Measurements from ENCODE around the gene PTK6. TPM values are rescaled to one million over a fixed set of nuclear protein-coding genes. Genes with fewer than 3 reads are reported as not detected.

PTK6 gene
- total RNA-seq, 1 donor from 2014 or later: 0.33 TPM

DNA sequence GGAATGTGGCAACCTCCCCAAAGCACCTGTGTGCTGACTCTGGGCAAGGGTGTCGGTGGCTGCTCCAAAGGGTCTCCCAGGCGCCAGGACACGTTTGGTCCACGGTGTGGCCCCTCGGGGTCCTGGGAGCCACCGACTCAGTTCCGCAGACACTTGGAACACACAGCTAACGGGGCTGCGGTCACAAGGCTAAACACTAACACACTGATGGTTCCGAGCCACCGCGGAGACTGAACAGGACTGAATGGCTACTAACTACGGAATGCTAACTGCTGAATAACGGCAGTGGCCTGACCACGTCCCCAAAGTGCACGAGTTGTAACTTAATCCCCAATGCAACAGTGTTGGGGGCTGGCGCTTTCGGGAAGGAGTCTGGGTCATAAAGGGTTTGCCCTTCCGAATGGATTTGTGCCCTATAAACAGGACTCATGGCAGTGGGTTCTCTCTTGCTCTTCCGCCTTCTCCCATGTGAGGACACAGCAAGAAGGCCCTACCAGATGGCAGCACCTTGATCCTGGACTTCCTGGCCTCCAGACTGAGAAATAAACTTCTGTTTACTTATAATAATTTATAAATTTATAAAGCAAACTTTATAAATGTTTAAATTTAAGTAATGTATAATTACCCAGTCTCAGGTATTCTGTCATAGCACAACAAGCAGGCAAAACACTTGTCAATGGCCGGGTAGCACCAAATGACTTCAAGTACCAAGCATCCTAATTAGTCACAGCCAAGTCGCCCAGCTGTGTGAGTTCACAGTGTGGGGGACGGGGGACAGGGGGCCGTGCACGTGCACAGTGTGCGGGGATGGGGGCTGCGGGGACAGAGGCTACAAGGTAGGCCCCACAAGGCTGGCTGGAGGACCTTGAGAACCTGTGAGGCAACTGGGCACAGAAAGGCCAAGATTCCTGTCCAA is 36.0 kb downstream of the PTK6 start:
- TF ChIP-seq, protein P1, sequence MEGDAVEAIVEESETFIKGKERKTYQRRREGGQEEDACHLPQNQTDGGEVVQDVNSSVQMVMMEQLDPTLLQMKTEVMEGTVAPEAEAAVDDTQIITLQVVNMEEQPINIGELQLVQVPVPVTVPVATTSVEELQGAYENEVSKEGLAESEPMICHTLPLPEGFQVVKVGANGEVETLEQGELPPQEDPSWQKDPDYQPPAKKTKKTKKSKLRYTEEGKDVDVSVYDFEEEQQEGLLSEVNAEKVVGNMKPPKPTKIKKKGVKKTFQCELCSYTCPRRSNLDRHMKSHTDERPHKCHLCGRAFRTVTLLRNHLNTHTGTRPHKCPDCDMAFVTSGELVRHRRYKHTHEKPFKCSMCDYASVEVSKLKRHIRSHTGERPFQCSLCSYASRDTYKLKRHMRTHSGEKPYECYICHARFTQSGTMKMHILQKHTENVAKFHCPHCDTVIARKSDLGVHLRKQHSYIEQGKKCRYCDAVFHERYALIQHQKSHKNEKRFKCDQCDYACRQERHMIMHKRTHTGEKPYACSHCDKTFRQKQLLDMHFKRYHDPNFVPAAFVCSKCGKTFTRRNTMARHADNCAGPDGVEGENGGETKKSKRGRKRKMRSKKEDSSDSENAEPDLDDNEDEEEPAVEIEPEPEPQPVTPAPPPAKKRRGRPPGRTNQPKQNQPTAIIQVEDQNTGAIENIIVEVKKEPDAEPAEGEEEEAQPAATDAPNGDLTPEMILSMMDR (IDR thresholded peaks at IDR 0.05; ENCODE audit: insufficient read depth, low read length, poor library complexity, severe bottlenecking): no peak
- Histone ChIP-seq H3K4me3 (ENCODE audit: low read depth, low read length) (no peak overlapping the region), H3K36me3 (ENCODE audit: control insufficient read depth, insufficient read depth, low read length) (no peaks in the 10 kb centered on the region), H3K27me3 (ENCODE audit: control insufficient read depth, insufficient read depth, low read length) (peaks cover 54% of the 10 kb centered on the region)
- DNase-seq (ENCODE audit: low read depth): no peak

DNA sequence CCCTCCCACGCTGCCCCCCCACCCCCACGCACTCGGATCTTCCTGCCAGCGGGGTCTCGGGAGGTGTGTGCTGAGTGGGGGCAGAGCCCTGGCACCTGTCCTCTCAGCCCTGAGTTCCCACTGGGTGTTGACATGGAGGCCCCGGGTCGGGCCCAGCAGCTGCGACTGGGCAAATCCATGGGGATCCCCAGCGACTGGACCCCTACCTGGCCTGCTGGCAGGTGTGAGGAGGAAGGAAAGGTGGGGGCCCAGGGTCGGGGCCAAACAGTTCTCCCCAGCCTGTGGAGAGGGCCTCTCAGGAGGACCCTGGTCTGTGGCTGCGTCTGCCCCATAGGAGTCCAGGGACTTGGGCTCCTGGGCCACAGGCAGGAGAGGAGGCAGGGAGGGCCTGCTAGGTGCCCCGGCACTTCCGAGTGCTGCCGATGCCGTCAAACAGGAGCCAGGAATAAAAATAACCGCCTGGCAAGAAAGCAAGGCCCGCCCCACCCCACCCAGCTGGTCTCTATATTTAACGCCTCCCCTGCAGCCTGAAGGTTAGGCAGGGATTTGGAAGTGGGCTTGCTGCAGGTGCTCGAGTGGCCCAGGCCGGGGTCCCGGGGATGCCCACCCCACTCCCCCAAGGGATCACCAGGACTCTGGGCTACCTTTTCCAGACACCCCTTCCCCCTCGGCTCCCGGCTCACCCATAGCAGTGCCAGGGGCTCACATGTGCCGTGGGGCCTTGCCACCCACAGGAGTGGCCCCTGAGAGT is 36.9 kb downstream of the PTK6 start:
- no peak overlapping the region for H3K4me3 ChIP-seq (ENCODE audit: low read depth, low read length)
- no peaks in the 10 kb centered on the region for H3K36me3 ChIP-seq (ENCODE audit: control insufficient read depth, insufficient read depth, low read length)
- H3K27me3 ChIP-seq (ENCODE audit: control insufficient read depth, insufficient read depth, low read length): peaks cover 51% of the 10 kb centered on the region
- TF ChIP-seq, protein P1 (IDR thresholded peaks at IDR 0.05; ENCODE audit: insufficient read depth, low read length, poor library complexity, severe bottlenecking): no peak
- no peak for DNase-seq (ENCODE audit: low read depth)

DNA sequence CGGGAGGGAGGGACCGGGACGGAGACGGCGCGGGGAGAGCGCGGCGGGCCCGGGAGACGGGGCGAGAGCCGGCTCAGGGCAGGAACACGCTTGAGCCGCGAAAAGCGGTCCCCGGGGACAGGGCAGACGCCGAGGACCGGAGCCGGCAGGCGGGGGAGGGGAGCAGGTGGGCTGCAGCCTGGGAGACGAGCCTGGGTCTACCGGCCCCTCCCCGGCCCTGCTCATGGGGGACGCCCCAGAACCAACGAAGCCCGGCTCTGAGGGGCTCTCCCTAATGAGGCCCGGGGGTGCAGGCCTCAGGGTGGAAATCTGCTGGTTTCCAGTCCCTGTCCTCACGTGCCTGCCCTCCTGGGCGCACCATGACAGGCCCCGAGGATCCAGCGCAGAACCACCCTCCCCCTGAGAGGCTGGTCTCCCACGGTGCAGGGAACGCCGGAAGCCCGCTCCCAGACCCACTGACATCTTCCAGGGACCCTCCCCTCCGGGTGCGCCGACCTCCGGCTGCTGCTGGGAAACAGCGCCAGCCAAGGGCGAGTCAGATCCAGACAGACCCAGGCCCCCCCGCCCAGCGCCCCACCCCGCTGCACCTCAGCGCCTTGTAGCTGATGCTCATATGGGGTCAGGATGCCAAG is 37.7 kb downstream of the PTK6 start:
- TF ChIP-seq, protein P1 (IDR thresholded peaks at IDR 0.05; ENCODE audit: insufficient read depth, low read length, poor library complexity, severe bottlenecking): no peak
- H3K4me3 ChIP-seq (ENCODE audit: low read depth, low read length): peak overlapping the region; percentile 21
- no peaks in the 10 kb centered on the region for H3K36me3 ChIP-seq (ENCODE audit: control insufficient read depth, insufficient read depth, low read length)
- peaks cover 51% of the 10 kb centered on the region for H3K27me3 ChIP-seq (ENCODE audit: control insufficient read depth, insufficient read depth, low read length)
- no peak for DNase-seq (ENCODE audit: low read depth)

DNA sequence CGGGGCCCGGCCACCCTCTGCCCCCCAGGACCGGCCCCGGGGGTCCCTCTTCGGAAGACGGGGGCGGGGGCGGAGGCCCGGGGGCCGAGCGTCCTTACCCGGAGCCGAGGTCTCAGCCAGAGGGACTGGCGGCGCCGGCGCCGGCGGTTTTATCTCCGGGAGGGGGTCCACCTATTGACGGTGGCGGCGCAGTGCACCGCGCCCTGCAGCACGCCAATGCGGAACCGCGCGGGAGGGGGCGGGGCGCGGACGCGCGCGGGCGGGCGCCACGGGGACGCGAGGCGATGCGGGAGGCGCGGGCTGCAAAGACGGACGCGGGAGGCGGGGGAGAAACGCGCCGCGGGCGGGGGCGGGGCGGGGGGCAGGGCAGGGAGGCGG is 38.2 kb downstream of the PTK6 start, which contains the start of gene EEF1A2:
EEF1A2 (minus strand) TSS at position 124 of the 378 bp plus-strand sequence. CDS start 1,320 bp downstream, outside the sequence.
- peaks cover 51% of the 10 kb centered on the region for H3K27me3 ChIP-seq (ENCODE audit: control insufficient read depth, insufficient read depth, low read length)

More for the DNA sequence above, 38.2 kb downstream of the PTK6 start, which contains the start of gene EEF1A2:
- TF ChIP-seq, protein P1 (IDR thresholded peaks at IDR 0.05; ENCODE audit: insufficient read depth, low read length, poor library complexity, severe bottlenecking): peak; percentile 1
- no peak for DNase-seq (ENCODE audit: low read depth)
- peak within 1 kb of the TSS; percentile 30 for H3K4me3 ChIP-seq (ENCODE audit: low read depth, low read length)
- no peaks in the 10 kb centered on the region for H3K36me3 ChIP-seq (ENCODE audit: control insufficient read depth, insufficient read depth, low read length)
